ENCODE results near the gene IFITM2.
"Not testable (repeated sequence)": the region's sequence is repeated elsewhere in the genome, so short reads cannot be mapped to it uniquely, and the experiment has no call there.

The IFITM2 gene

GRCh38 chr11:282630-283360 lies 24.8 kb upstream of the IFITM2 start:
- ChIA-PET CTCF (interaction anchor here (0.6 to 1.2 kb wide), 3 partner anchors 18 to 57 kb away, joined by 3 to 4 read pairs (median 3); no protein-coding TSS in a partner anchor), POLR2A (ENCODE audit: low non-redundant PET) (interaction anchor here (0.7 kb wide), 1 partner anchor 75 kb away, joined by 4 read pairs; the partner anchor contains the start of genes BET1L and RIC8A)
- no peak overlapping the region for H3K27ac ChIP-seq
- no peak for TF ChIP-seq CTCF (conservative IDR thresholded peaks at IDR 0.05; ENCODE audit: low read depth)
- DNase-seq (ENCODE audit: low spot score): no peak

- CTCF ChIA-PET: interaction anchor here (0.7 kb wide), 1 partner anchor 22 kb away, joined by 3 read pairs; no protein-coding TSS in a partner anchor
- POLR2A ChIA-PET (ENCODE audit: low non-redundant PET): no interaction called here
These were observed 24.1 kb upstream of the IFITM2 start for GRCh38 chr11:283405-284104.

GRCh38 chr11:284105-285020 lies 23.3 kb upstream of the IFITM2 start:
- ChIA-PET CTCF (interaction anchor here (0.7 kb wide), 1 partner anchor 34 kb away, joined by 3 read pairs; no protein-coding TSS in a partner anchor), POLR2A (ENCODE audit: low non-redundant PET) (no interaction called here)
- no peak overlapping the region for H3K27ac ChIP-seq
- no peak for DNase-seq (ENCODE audit: low spot score)
- no peak for TF ChIP-seq CTCF (conservative IDR thresholded peaks at IDR 0.05; ENCODE audit: low read depth)

More at GRCh38 chr11:283405-284104, 24.1 kb upstream of the IFITM2 start:
- H3K27ac ChIP-seq: no peak overlapping the region
- no peak for TF ChIP-seq CTCF (conservative IDR thresholded peaks at IDR 0.05; ENCODE audit: low read depth)
- no peak for DNase-seq (ENCODE audit: low spot score)

- ChIA-PET POLR2A (ENCODE audit: low non-redundant PET) (no interaction called here), CTCF (interaction anchor here (0.7 to 1.0 kb wide), 2 partner anchors 18 to 35 kb away, joined by 3 read pairs; no protein-coding TSS in a partner anchor)
- no peak overlapping the region for H3K27ac ChIP-seq
- no peak for TF ChIP-seq CTCF (conservative IDR thresholded peaks at IDR 0.05; ENCODE audit: low read depth)
- DNase-seq (ENCODE audit: low spot score): no peak
These were observed 22.4 kb upstream of the IFITM2 start for GRCh38 chr11:285021-285893.

- H3K27ac ChIP-seq: no peak overlapping the region
- POLR2A ChIA-PET (ENCODE audit: low non-redundant PET): no interaction called here
- CTCF ChIA-PET: interaction anchor here (1.0 kb wide), 1 partner anchor 18 kb away, joined by 3 read pairs; no protein-coding TSS in a partner anchor
These were observed 21.8 kb upstream of the IFITM2 start for GRCh38 chr11:285894-286220.

GRCh38 chr11:286977-287820 lies 20.4 kb upstream of the IFITM2 start:
- CTCF ChIA-PET: interaction anchor here (0.6 kb wide), 1 partner anchor 9 kb away, joined by 3 read pairs; the partner anchor contains the start of gene NLRP6
- DNase-seq (ENCODE audit: low spot score); H3K27ac ChIP-seq; POLR2A ChIA-PET (ENCODE audit: low non-redundant PET): not testable (repeated sequence)

More at GRCh38 chr11:285894-286220, 21.8 kb upstream of the IFITM2 start:
- TF ChIP-seq CTCF (conservative IDR thresholded peaks at IDR 0.05; ENCODE audit: low read depth): no peak
- DNase-seq (ENCODE audit: low spot score): no peak

Data from RWPE1 (cell line).